Measurements from ENCODE around the gene BAHCC1.

Gene BAHCC1

GRCh38 chr17:81412490-81413093 is 17.3 kb downstream of the BAHCC1 start:
- no peak for TF ChIP-seq CTCF (IDR thresholded peaks at IDR 0.05; ENCODE audit: low read depth, low read length)
- H3K4me3 ChIP-seq (replicated peaks in 1 of 2; ENCODE audit: low read depth in 2 of 2, low read length in 2 of 2): no peak overlapping the region
- peak; percentile 66 to 70 for DNase-seq (ENCODE audit: low read depth in 2 of 2)

GRCh38 chr17:81413497-81414135 is 18.4 kb downstream of the BAHCC1 start:
- no peak overlapping the region for H3K4me3 ChIP-seq (replicated peaks in 1 of 2; ENCODE audit: low read depth in 2 of 2, low read length in 2 of 2)
- no peak for TF ChIP-seq CTCF (IDR thresholded peaks at IDR 0.05; ENCODE audit: low read depth, low read length)
- no peak for DNase-seq (ENCODE audit: low read depth in 2 of 2)

GRCh38 chr17:81414756-81415516 is 19.7 kb downstream of the BAHCC1 start:
- H3K4me3 ChIP-seq (replicated peaks in 1 of 2; ENCODE audit: low read depth in 2 of 2, low read length in 2 of 2): no peak overlapping the region
- DNase-seq (ENCODE audit: low read depth in 2 of 2): no peak
- no peak for TF ChIP-seq CTCF (IDR thresholded peaks at IDR 0.05; ENCODE audit: low read depth, low read length)

- H3K4me3 ChIP-seq (replicated peaks in 1 of 2; ENCODE audit: low read depth in 2 of 2, low read length in 2 of 2): no peak overlapping the region
- no peak for TF ChIP-seq CTCF (IDR thresholded peaks at IDR 0.05; ENCODE audit: low read depth, low read length)
- DNase-seq (ENCODE audit: low read depth in 2 of 2): no peak
Observed at GRCh38 chr17:81415681-81416080, 20.4 kb downstream of the BAHCC1 start.

- TF ChIP-seq CTCF (IDR thresholded peaks at IDR 0.05; ENCODE audit: low read depth, low read length): no peak
- no peak overlapping the region for H3K4me3 ChIP-seq (replicated peaks in 1 of 2; ENCODE audit: low read depth in 2 of 2, low read length in 2 of 2)
- DNase-seq (ENCODE audit: low read depth in 2 of 2): no peak
Observed at GRCh38 chr17:81416612-81417011, 21.4 kb downstream of the BAHCC1 start.

GRCh38 chr17:81417049-81417878 is 22.0 kb downstream of the BAHCC1 start:
- no peak overlapping the region for H3K4me3 ChIP-seq (replicated peaks in 1 of 2; ENCODE audit: low read depth in 2 of 2, low read length in 2 of 2)
- TF ChIP-seq CTCF (IDR thresholded peaks at IDR 0.05; ENCODE audit: low read depth, low read length): no peak
- peak in 1 of 2 donors; percentile 42 for DNase-seq (ENCODE audit: low read depth in 2 of 2)
